ENCODE data around the gene DOK3.

The DOK3 gene

GRCh38 chr5:177468329-177468684, 41.3 kb downstream of the DOK3 start:
- no peak for DNase-seq (ENCODE audit: low read depth)

- no peak for DNase-seq (ENCODE audit: low read depth)
Measured at GRCh38 chr5:177467436-177467835, 42.2 kb downstream of the DOK3 start.

DNA sequence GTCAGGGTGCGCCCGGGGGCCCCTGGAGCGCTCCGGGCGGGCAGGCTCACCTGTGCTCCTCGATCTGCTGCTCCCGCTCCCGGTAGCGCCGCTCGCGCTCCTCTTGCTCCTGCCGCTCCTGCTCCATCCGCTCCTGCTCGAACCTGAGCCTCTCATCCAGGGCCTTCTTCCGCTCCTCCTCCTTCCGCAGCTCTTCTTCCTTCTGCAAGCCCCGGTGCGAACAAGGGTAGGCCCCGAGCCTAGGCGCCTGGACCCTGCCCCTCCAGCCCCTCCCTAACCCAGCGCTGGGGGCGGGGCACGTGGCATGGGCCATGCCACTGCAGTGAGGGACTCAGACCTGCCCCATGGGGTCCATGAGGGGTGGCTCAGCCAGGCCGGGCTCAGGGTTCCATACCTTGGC, 42.8 kb downstream of the DOK3 start:
- DNase-seq (ENCODE audit: low read depth), result no peak

DNA sequence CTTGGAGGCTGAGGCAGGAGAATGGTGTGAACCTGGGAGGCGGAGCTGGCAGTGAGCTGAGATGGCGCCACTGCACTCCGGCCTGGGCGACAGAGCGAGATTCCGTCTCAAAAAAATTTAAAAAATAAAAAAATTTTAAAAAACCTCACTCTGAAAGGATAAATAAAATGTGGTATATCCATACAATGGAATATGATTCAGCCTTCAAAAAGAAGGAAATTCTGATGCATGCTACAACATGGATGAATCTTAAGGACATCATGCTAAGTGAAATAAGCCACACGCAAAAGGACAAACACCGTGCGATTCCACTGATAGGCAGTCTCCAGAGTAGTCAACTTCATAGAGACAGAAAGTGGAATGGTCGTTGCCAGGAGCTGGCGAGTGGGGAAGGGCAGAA, 44.6 kb downstream of the DOK3 start:
- no peak for DNase-seq (ENCODE audit: low read depth)

DNA sequence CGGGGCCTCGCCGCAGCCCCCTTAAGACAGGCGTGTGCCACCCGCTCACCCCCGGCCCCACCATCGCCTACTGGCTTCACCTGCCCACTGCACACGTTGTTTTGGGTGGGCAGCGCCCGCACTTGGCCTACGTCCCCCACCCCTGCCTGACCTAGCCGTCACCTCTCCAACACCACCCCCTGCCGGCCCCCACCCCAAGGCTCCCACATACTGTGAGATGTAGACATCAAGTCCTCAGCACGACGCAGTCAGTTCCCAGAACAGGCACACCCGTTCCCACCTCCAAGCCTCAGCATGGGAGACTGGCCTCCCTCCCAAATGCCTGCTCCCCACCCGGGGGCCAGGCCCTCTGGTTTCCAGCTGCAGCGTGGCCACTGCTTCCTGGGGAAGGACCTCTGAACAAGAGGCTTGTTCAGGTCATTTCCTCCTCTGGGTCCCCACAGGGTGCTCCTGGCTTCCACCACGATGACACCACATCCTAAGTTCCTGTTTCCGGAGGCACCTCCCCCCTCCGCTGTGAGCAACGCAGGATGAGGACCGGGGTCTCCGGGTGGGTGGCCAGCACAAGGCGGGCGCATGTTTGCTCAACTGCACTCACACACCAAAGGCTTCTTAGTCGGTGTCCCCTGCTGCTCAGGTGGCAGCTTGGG, 47.5 kb downstream of the DOK3 start:
- no peak for DNase-seq (ENCODE audit: low read depth)

- no peak for DNase-seq (ENCODE audit: low read depth)
Measured at GRCh38 chr5:177459819-177460628, 49.6 kb downstream of the DOK3 start.

- no peak for DNase-seq (ENCODE audit: low read depth)
Measured at GRCh38 chr5:177459357-177459756, 50.3 kb downstream of the DOK3 start.

- DNase-seq (ENCODE audit: low read depth), result no peak
Measured at GRCh38 chr5:177458912-177459350, 50.7 kb downstream of the DOK3 start.

DNA sequence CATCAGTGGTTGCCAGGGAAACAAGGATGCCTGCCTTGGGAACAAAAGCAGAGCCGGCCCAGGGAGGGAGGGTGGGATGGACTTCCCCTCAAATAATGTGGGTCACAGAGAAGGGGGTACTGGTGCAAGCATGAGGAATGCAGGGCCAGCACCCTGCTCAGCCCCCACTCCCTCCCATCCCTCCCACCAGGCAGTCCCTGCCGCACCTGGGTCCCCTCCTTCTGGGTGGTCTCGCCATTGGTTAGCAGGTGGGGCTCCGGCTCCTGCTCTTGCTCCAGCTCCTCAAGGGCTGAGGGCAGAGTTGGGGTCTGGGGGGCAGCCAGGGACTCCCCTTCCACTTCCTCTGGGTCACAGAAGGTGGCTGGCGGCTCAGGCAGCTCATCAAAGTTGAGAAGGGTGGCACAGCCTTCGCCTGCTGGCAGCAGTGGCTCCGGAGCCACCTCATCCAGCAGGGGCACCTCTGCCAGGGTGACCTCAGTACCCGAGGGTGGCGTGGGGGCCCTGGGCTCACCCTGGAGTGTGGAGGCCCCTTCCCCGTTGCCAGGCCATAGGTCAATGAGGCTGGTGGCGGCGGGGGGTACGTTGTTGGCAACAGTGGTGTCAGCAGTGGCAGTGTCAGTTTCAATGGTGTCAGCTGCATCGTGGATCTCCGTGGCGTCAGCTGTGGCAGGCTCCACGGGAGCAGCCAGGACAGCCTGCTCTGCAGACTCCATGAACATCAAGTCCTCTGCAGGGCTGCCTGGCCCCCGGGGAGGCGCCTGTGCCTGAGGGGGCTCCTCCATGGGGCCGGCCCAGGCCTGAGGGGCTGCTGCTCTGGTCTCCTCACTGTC, 51.6 kb downstream of the DOK3 start:
- DNase-seq (ENCODE audit: low read depth), result no peak

DNA sequence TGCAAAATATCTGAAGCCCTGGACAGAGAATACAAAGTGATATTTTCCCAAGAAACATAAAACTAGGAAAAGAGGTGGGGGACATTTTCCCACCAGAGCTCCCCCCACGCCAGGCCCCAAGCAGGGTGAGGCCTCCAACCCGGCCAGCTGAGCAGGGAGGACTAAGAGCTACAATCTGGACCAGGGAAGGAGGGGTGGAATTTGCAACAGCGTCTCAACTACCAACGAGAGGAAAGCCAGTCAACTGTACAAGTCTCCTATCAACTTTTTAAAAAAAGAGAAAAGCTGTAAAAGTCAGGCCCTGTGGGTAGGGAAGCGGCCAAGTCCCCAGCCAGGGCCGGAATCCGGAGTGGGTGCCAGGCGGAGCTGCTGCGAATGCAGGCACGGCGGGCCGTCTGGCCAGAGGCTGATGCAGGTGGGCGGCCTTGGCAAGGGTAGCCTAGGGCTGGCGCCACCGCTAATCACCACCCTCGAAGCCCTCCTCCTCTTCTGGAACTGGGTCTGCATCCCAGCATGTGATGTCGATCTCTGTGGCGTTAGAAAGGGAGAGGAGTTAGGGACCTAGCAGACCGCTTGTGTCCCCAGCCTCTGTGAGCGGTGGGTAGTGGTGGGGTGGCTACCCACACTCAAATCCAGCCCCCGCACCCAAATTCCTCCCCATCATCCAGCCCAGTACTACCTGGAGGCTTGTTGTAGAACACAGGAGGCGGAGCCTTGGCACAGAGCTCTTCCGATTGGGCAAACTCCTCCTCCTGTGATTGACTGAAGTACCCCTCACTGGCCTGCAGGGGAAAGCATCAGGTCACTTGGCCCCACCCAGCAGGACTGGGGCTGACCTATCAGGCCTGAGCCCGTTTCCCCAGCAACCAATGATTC, 52.4 kb downstream of the DOK3 start:
- DNase-seq (ENCODE audit: low read depth), result peak; percentile 96

DNA sequence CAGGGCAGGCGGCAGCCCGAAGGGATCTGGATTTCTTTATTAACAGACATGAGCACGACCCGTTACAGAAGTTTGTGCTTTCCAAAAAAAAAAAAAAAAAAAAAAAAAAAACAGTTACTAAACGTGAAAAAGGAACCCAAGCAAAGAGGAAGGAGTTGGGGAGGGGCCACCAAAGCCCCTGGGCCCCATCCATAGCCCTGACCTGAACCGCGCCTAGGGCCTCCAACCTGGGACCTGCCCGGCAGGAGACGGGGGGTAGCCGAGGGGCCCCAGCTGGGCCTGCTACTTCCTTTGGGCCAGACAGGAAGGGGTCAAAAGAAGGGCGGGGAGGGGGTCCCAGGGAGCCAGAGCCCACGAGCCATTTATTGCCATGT, 53.0 kb downstream of the DOK3 start:
- no peak for DNase-seq (ENCODE audit: low read depth)

DNA sequence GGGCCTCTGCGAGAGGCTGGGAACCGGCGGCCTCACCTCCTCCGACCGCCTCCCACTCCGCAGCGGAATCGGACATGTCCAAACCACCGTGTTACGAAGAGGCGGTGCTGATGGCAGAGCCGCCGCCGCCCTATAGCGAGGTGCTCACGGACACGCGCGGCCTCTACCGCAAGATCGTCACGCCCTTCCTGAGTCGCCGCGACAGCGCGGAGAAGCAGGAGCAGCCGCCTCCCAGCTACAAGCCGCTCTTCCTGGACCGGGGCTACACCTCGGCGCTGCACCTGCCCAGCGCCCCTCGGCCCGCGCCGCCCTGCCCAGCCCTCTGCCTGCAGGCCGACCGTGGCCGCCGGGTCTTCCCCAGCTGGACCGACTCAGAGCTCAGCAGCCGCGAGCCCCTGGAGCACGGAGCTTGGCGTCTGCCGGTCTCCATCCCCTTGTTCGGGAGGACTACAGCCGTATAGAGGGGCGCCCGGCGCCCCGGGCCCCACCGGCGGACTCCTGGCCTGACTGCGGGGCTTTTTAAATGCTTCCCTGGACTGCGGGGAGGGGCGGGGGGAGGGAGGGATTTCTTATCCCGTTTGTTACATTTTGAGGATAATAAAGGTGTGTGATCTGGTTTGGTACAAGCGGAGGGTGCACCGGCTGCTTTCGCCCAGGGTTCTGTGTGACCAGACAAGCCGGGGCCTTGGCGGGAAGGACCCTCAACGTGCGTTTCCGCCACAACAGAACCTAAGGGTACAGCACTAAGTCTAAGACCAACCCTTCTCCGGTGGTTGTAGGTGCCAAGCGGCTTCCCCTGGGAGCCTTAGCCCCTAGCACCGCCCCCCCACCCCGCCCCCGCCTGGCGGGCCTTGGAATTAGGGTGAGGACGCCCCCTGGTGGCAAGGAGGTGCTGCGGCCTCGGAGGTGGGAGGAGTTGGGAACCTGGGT, 53.7 kb downstream of the DOK3 start:
- peak; percentile 81 for DNase-seq (ENCODE audit: low read depth)

- peak; percentile 37 for DNase-seq (ENCODE audit: low read depth)
Measured at GRCh38 chr5:177455036-177455660, 54.5 kb downstream of the DOK3 start.

DNA sequence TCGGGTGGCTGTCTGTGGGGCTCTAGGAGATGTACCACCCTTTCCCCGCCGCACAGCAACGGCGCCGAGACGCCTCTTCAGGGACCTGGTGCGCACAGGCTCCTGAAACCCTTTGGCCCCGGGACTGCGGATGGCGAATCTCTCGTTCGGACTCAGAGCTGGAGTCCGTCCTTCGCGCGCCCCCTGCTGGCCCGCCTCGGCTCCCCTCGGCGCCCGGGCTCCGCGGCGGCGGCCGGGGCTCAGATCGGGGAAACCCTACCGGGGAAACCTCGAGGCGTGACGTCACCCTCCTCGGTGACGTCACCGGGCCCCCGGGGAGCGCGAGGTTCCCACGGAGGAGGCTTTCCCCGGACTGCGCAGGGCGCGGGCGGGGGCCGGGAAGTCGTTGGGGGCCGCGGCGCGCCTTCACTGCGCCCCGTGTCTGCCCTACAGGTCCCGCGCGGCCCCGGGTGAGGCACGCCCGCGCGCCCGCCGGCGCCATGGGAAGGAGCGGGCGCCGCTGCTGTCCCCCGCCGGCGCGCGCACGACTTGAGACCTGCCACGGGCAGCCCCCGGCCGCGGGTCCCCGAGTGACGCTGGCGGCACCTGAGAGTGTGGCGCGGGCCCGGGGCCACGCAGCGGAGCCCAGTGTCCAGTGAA, 55.1 kb downstream of the DOK3 start:
- DNase-seq (ENCODE audit: low read depth), result peak; percentile 79

DNA sequence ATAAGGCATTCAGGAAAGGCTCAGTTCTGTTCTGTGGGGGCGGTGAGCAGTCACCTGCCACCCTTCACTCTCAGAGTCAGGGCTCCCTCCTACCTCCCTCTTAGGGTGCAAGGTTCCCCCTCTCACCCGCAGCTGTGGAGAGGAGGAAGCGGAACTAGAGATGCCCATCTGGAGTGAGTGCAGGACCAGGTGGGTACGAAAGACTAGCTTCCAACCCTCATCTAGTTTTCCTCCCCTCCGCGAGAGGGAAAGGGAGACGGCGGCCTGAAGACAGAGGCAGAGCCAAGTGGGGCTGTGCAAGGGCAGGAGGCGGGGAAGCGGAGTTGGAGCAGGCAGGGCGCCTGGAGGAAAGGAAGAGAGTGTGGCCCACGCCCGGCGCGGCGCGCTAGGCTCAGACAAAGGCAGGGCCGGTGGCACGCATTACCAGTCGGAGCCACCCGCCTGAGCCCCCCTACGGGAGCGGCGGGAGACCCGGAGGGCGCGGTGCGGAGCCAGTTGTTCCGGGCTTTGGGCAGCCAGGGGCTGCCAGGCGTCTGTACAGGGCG, 55.7 kb downstream of the DOK3 start:
- DNase-seq (ENCODE audit: low read depth), result no peak

GRCh38 chr5:177452688-177453638, 56.7 kb downstream of the DOK3 start:
- no peak for DNase-seq (ENCODE audit: low read depth)
